ENCODE measurements around the gene ADRA2C. TPM values are rescaled to one million over a fixed set of nuclear protein-coding genes. Genes with fewer than 3 reads are reported as not detected.

ADRA2C gene
- total RNA-seq, 1 donor from 2014 or later = 17.2 TPM

- H3K36me3 ChIP-seq = no peaks in the 10 kb centered on the region
- intact Hi-C loops (cut with DNase I) = no loop called here
- DNase-seq (ENCODE audit: extremely low spot score in 2 of 2) = no peak
- no peaks in the 10 kb centered on the region for H3K9me3 ChIP-seq
- TF ChIP-seq CTCF (IDR thresholded peaks at IDR 0.05) (no peak), POLR2A (IDR thresholded peaks at IDR 0.05) (no peak), POLR2AphosphoS5 (IDR thresholded peaks at IDR 0.05; ENCODE audit: insufficient read depth in 1 of 2, low read depth in 1 of 2) (no peak)
- no peaks in the 10 kb centered on the region for H3K27me3 ChIP-seq
- no peak overlapping the region for H3K27ac ChIP-seq
- H3K4me3 ChIP-seq = no peak overlapping the region
- peaks cover 5% of the 10 kb centered on the region for H3K4me1 ChIP-seq
Observed at GRCh38 chr4:3760346-3760745, 5.8 kb upstream of the ADRA2C start.

GRCh38 chr4:3760841-3761240, 5.3 kb upstream of the ADRA2C start:
- Histone ChIP-seq H3K27ac (no peak overlapping the region), H3K4me1 (peaks cover 6% of the 10 kb centered on the region), H3K4me3 (no peak overlapping the region), H3K36me3 (no peaks in the 10 kb centered on the region), H3K9me3 (no peaks in the 10 kb centered on the region), H3K27me3 (no peaks in the 10 kb centered on the region)
- no peak for DNase-seq (ENCODE audit: extremely low spot score in 2 of 2)
- TF ChIP-seq CTCF (IDR thresholded peaks at IDR 0.05) (no peak), POLR2A (IDR thresholded peaks at IDR 0.05) (no peak), POLR2AphosphoS5 (IDR thresholded peaks at IDR 0.05; ENCODE audit: insufficient read depth in 1 of 2, low read depth in 1 of 2) (no peak)
- intact Hi-C loops (cut with DNase I) = no loop called here

GRCh38 chr4:3762264-3762663, 3.9 kb upstream of the ADRA2C start:
- no peak overlapping the region for H3K4me3 ChIP-seq
- no peaks in the 10 kb centered on the region for H3K27me3 ChIP-seq
- DNase-seq (ENCODE audit: extremely low spot score in 2 of 2) = no peak
- H3K9me3 ChIP-seq = no peaks in the 10 kb centered on the region
- H3K27ac ChIP-seq = no peak overlapping the region
- TF ChIP-seq POLR2AphosphoS5 (IDR thresholded peaks at IDR 0.05; ENCODE audit: insufficient read depth in 1 of 2, low read depth in 1 of 2) (no peak), POLR2A (IDR thresholded peaks at IDR 0.05) (no peak), CTCF (IDR thresholded peaks at IDR 0.05) (no peak)
- H3K36me3 ChIP-seq = no peaks in the 10 kb centered on the region
- intact Hi-C loops (cut with DNase I) = no loop called here
- H3K4me1 ChIP-seq = peaks cover 6% of the 10 kb centered on the region

- Histone ChIP-seq H3K27me3 (no peaks in the 10 kb centered on the region), H3K4me1 (peaks cover 10% of the 10 kb centered on the region), H3K27ac (no peak overlapping the region), H3K4me3 (no peak overlapping the region), H3K36me3 (no peaks in the 10 kb centered on the region), H3K9me3 (no peaks in the 10 kb centered on the region)
- no peak for DNase-seq (ENCODE audit: extremely low spot score in 2 of 2)
- intact Hi-C loops (cut with DNase I) = no loop called here
- TF ChIP-seq POLR2A (IDR thresholded peaks at IDR 0.05) (no peak), POLR2AphosphoS5 (IDR thresholded peaks at IDR 0.05; ENCODE audit: insufficient read depth in 1 of 2, low read depth in 1 of 2) (no peak), CTCF (IDR thresholded peaks at IDR 0.05) (no peak)
Observed at GRCh38 chr4:3762753-3763549, 3.2 kb upstream of the ADRA2C start.
